Effector memory CD4-positive, alpha-beta T cell (primary cell): Measurements from ENCODE around the gene LDLRAD4.

Experiments
- DNase-seq, 3 donors: peaks; one replicate each; pipeline ENCODE4 v3.0.0-alpha.2; 2020
- H3K27ac ChIP-seq: 2 replicates; pipeline ENCODE4 v1.7.0; 2013; ENCODE audit warnings: mild to moderate bottlenecking, low read length, moderate library complexity; ENCODE audit not compliant: insufficient read depth, poor library complexity, severe bottlenecking
- H3K27me3 ChIP-seq: replicated peaks from 2 replicates; pipeline ENCODE4 v1.7.0; 2013; ENCODE audit warnings: mild to moderate bottlenecking, low read length; ENCODE audit not compliant: insufficient read depth, control insufficient read depth, poor library complexity, severe bottlenecking
- H3K36me3 ChIP-seq: 2 replicates; pipeline ENCODE4 v1.7.0; 2013; ENCODE audit warnings: mild to moderate bottlenecking, low read length, moderate library complexity; ENCODE audit not compliant: control insufficient read depth, insufficient read depth
- H3K4me1 ChIP-seq: 2 replicates; pipeline ENCODE4 v1.7.0; 2013; ENCODE audit warnings: low read length, mild to moderate bottlenecking; ENCODE audit not compliant: control insufficient read depth, insufficient read depth, poor library complexity, severe bottlenecking
- H3K4me3 ChIP-seq: 2 replicates; pipeline ENCODE4 v1.7.0; 2013; ENCODE audit warnings: low read length, low read depth, mild to moderate bottlenecking; ENCODE audit not compliant: insufficient read depth, poor library complexity, severe bottlenecking
- H3K9me3 ChIP-seq: 2 replicates; pipeline ENCODE4 v1.7.0; 2013; ENCODE audit warnings: mild to moderate bottlenecking, low read length, moderate library complexity; ENCODE audit not compliant: control insufficient read depth

Gene LDLRAD4

GRCh38 chr18:13418013-13418710 lies 199.6 kb downstream of the LDLRAD4 start:
- H3K27me3 ChIP-seq, result no peaks in the 10 kb centered on the region
- H3K4me3 ChIP-seq, result no peak overlapping the region
- no peaks in the 10 kb centered on the region for H3K36me3 ChIP-seq
- H3K27ac ChIP-seq, result no peak overlapping the region
- DNase-seq, result no peak
- no peaks in the 10 kb centered on the region for H3K9me3 ChIP-seq
- H3K4me1 ChIP-seq, result peaks cover 8% of the 10 kb centered on the region

- H3K27ac ChIP-seq, result no peak overlapping the region
- H3K4me3 ChIP-seq, result no peak overlapping the region
- H3K36me3 ChIP-seq, result no peaks in the 10 kb centered on the region
- H3K9me3 ChIP-seq, result no peaks in the 10 kb centered on the region
- no peaks in the 10 kb centered on the region for H3K27me3 ChIP-seq
- H3K4me1 ChIP-seq, result peaks cover 13% of the 10 kb centered on the region
- DNase-seq, result no peak
Observed at GRCh38 chr18:13420969-13421686, 202.6 kb downstream of the LDLRAD4 start.

GRCh38 chr18:13422541-13423147 lies 204.1 kb downstream of the LDLRAD4 start:
- no peak overlapping the region for H3K4me3 ChIP-seq
- no peaks in the 10 kb centered on the region for H3K27me3 ChIP-seq
- H3K36me3 ChIP-seq, result no peaks in the 10 kb centered on the region
- no peak overlapping the region for H3K27ac ChIP-seq
- peaks cover 13% of the 10 kb centered on the region for H3K4me1 ChIP-seq
- DNase-seq, result no peak
- H3K9me3 ChIP-seq, result no peaks in the 10 kb centered on the region

GRCh38 chr18:13423352-13423751 lies 204.8 kb downstream of the LDLRAD4 start:
- peaks cover 13% of the 10 kb centered on the region for H3K4me1 ChIP-seq
- no peak overlapping the region for H3K27ac ChIP-seq
- no peak overlapping the region for H3K4me3 ChIP-seq
- H3K27me3 ChIP-seq, result no peaks in the 10 kb centered on the region
- H3K36me3 ChIP-seq, result no peaks in the 10 kb centered on the region
- H3K9me3 ChIP-seq, result no peaks in the 10 kb centered on the region
- DNase-seq, result no peak

GRCh38 chr18:13424363-13424762 lies 205.8 kb downstream of the LDLRAD4 start:
- H3K4me3 ChIP-seq, result no peak overlapping the region
- no peak for DNase-seq

GRCh38 chr18:13425357-13426091 lies 207.0 kb downstream of the LDLRAD4 start:
- H3K36me3 ChIP-seq, result no peaks in the 10 kb centered on the region
- H3K27ac ChIP-seq, result no peak overlapping the region
- peaks cover 13% of the 10 kb centered on the region for H3K4me1 ChIP-seq
- H3K4me3 ChIP-seq, result no peak overlapping the region
- DNase-seq, result no peak
- H3K9me3 ChIP-seq, result no peaks in the 10 kb centered on the region
- no peaks in the 10 kb centered on the region for H3K27me3 ChIP-seq

More at GRCh38 chr18:13424363-13424762, 205.8 kb downstream of the LDLRAD4 start:
- H3K4me1 ChIP-seq, result peaks cover 13% of the 10 kb centered on the region
- H3K27me3 ChIP-seq, result no peaks in the 10 kb centered on the region
- no peaks in the 10 kb centered on the region for H3K9me3 ChIP-seq
- H3K36me3 ChIP-seq, result no peaks in the 10 kb centered on the region
- no peak overlapping the region for H3K27ac ChIP-seq

GRCh38 chr18:13427354-13427753 lies 208.8 kb downstream of the LDLRAD4 start:
- H3K9me3 ChIP-seq, result no peaks in the 10 kb centered on the region
- H3K27me3 ChIP-seq, result no peaks in the 10 kb centered on the region
- DNase-seq, result no peak
- no peaks in the 10 kb centered on the region for H3K36me3 ChIP-seq
- peaks cover 5% of the 10 kb centered on the region for H3K4me1 ChIP-seq
- no peak overlapping the region for H3K4me3 ChIP-seq
- H3K27ac ChIP-seq, result no peak overlapping the region

- Histone ChIP-seq H3K27me3 (no peaks in the 10 kb centered on the region), H3K9me3 (no peaks in the 10 kb centered on the region), H3K36me3 (no peaks in the 10 kb centered on the region), H3K4me1 (peaks cover 5% of the 10 kb centered on the region), H3K4me3 (no peak overlapping the region), H3K27ac (no peak overlapping the region)
- DNase-seq, result no peak
Observed at GRCh38 chr18:13428319-13428718, 209.8 kb downstream of the LDLRAD4 start.

- H3K9me3 ChIP-seq, result no peaks in the 10 kb centered on the region
- no peak overlapping the region for H3K4me3 ChIP-seq
- peaks cover 5% of the 10 kb centered on the region for H3K4me1 ChIP-seq
- DNase-seq, result no peak
- no peak overlapping the region for H3K27ac ChIP-seq
- H3K36me3 ChIP-seq, result no peaks in the 10 kb centered on the region
- no peaks in the 10 kb centered on the region for H3K27me3 ChIP-seq
Observed at GRCh38 chr18:13429016-13429415, 210.5 kb downstream of the LDLRAD4 start.
